ENCODE measurements around the gene MUS81. TPM values are rescaled to one million over a fixed set of nuclear protein-coding genes. Genes with fewer than 3 reads are reported as not detected.

Gene MUS81
- total and polyA plus RNA-seq, 2 of the 13 experiments (the other 11 are each of a cell fraction or from before 2014, with no cell fraction given), result 25.6 to 30.2 TPM

GRCh38 chr11:65817835-65818680, 42.2 kb upstream of the MUS81 start (continued):
- TF ChIP-seq, protein P1, sequence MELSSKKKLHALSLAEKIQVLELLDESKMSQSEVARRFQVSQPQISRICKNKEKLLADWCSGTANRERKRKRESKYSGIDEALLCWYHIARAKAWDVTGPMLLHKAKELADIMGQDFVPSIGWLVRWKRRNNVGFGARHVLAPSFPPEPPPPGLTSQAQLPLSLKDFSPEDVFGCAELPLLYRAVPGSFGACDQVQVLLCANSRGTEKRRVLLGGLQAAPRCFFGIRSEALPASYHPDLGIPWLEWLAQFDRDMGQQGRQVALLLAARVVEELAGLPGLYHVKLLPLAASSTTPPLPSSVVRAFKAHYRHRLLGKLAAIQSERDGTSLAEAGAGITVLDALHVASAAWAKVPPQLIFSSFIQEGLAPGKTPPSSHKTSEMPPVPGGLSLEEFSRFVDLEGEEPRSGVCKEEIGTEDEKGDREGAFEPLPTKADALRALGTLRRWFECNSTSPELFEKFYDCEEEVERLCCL (CRISPR knock-in tag; IDR thresholded peaks at IDR 0.05; ENCODE audit: borderline replicate concordance), result no peak
- TF ChIP-seq ZNF501 (CRISPR knock-in tag; IDR thresholded peaks at IDR 0.05) (no peak), FOXA1 (IDR thresholded peaks at IDR 0.05) (no peak), FOXA1 (CRISPR knock-in tag; IDR thresholded peaks at IDR 0.05) (no peak), SIX4 (CRISPR knock-in tag; IDR thresholded peaks at IDR 0.05) (no peak), IKZF1 (IDR thresholded peaks at IDR 0.05) (no peak), SATB2 (CRISPR knock-in tag; IDR thresholded peaks at IDR 0.05) (no peak), ZNF275 (CRISPR knock-in tag; IDR thresholded peaks at IDR 0.05; ENCODE audit: borderline replicate concordance) (no peak), DNMT1 (CRISPR knock-in tag; IDR thresholded peaks at IDR 0.05) (no peak), DDIT3 (CRISPR knock-in tag; IDR thresholded peaks at IDR 0.05) (no peak), ZNF577 (CRISPR knock-in tag; IDR thresholded peaks at IDR 0.05; ENCODE audit: borderline replicate concordance, low read depth) (no peak), ZNF83 (CRISPR knock-in tag; IDR thresholded peaks at IDR 0.05; ENCODE audit: borderline replicate concordance) (no peak), ZNF775 (CRISPR knock-in tag; IDR thresholded peaks at IDR 0.05; ENCODE audit: borderline replicate concordance) (no peak), ZNF543 (CRISPR knock-in tag; IDR thresholded peaks at IDR 0.05) (no peak), E2F2 (CRISPR knock-in tag; IDR thresholded peaks at IDR 0.05; ENCODE audit: borderline replicate concordance) (no peak), ZNF263 (CRISPR knock-in tag; IDR thresholded peaks at IDR 0.05) (no peak), ERF (CRISPR knock-in tag; IDR thresholded peaks at IDR 0.05) (no peak; the same call in 1 of the 2 replicates), MTA3 (CRISPR knock-in tag; IDR thresholded peaks at IDR 0.05) (no peak), CHCHD3 (CRISPR knock-in tag; IDR thresholded peaks at IDR 0.05) (no peak)
- TF ChIP-seq, protein P2, sequence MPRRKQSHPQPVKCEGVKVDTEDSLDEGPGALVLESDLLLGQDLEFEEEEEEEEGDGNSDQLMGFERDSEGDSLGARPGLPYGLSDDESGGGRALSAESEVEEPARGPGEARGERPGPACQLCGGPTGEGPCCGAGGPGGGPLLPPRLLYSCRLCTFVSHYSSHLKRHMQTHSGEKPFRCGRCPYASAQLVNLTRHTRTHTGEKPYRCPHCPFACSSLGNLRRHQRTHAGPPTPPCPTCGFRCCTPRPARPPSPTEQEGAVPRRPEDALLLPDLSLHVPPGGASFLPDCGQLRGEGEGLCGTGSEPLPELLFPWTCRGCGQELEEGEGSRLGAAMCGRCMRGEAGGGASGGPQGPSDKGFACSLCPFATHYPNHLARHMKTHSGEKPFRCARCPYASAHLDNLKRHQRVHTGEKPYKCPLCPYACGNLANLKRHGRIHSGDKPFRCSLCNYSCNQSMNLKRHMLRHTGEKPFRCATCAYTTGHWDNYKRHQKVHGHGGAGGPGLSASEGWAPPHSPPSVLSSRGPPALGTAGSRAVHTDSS (CRISPR knock-in tag; conservative IDR thresholded peaks at IDR 0.05), result no peak
- TF ChIP-seq, protein P3, sequence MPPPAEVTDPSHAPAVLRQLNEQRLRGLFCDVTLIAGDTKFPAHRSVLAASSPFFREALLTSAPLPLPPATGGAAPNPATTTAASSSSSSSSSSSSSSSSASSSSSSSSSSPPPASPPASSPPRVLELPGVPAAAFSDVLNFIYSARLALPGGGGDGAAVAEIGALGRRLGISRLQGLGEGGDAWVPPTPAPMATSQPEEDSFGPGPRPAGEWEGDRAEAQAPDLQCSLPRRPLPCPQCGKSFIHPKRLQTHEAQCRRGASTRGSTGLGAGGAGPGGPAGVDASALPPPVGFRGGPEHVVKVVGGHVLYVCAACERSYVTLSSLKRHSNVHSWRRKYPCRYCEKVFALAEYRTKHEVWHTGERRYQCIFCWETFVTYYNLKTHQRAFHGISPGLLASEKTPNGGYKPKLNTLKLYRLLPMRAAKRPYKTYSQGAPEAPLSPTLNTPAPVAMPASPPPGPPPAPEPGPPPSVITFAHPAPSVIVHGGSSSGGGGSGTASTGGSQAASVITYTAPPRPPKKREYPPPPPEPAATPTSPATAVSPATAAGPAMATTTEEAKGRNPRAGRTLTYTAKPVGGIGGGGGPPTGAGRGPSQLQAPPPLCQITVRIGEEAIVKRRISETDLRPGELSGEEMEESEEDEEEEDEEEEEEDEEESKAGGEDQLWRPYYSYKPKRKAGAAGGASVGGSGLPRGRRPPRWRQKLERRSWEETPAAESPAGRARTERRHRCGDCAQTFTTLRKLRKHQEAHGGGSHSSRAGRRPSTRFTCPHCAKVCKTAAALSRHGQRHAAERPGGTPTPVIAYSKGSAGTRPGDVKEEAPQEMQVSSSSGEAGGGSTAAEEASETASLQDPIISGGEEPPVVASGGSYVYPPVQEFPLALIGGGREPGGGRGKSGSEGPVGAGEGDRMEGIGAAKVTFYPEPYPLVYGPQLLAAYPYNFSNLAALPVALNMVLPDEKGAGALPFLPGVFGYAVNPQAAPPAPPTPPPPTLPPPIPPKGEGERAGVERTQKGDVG (CRISPR knock-in tag; IDR thresholded peaks at IDR 0.05; ENCODE audit: borderline replicate concordance), result no peak

All from HepG2 (cell line).